SK-N-SH treated with all-trans-retinoic acid at 6 μM for 48 hours (cell line): ENCODE results near the gene KRT1.
"Not testable (repeated sequence)": the region's sequence is repeated elsewhere in the genome, so short reads cannot be mapped to it uniquely, and the experiment has no call there.

Source experiments
- ATAC-seq: fragments of 200-7000 bp; cut with Tn5 transposase; 3 replicates; pipeline ENCODE4 v1.9.1; 2020; ENCODE audit warnings: mild to moderate bottlenecking, moderate library complexity
- ARNTL ChIP-seq: fragments of 450-650 bp; formaldehyde crosslinking; IDR thresholded peaks from 2 replicates; pipeline ENCODE4 v1.5.0; 2020; ENCODE audit warnings: low read depth, mild to moderate bottlenecking, moderate library complexity, borderline replicate concordance
- BACH2 ChIP-seq: fragments of 250-450 bp; sonication (Bioruptor Pico); IDR thresholded peaks from 2 replicates; pipeline ENCODE4 v1.9.0; 2021; ENCODE audit warnings: mild to moderate bottlenecking, borderline replicate concordance
- CREB5 ChIP-seq: fragments of 250-450 bp; sonication (Bioruptor Pico); IDR thresholded peaks from 2 replicates; pipeline ENCODE4 v1.5.1; 2020; ENCODE audit warnings: low read depth, mild to moderate bottlenecking, moderate library complexity
- CSDC2 ChIP-seq: fragments of 250-450 bp; sonication (Bioruptor Pico); IDR thresholded peaks from 2 replicates; pipeline ENCODE4 v1.5.0; 2020; ENCODE audit warnings: mild to moderate bottlenecking, moderate library complexity
- ESRRG ChIP-seq: fragments of 250-450 bp; sonication (Bioruptor Pico); IDR thresholded peaks from 2 replicates; pipeline ENCODE4 v1.6.1; 2021; ENCODE audit warnings: mild to moderate bottlenecking
- GLIS3 ChIP-seq: fragments of 250-450 bp; sonication (Bioruptor Pico); IDR thresholded peaks from 2 replicates; pipeline ENCODE4 v1.5.0; 2020; ENCODE audit warnings: mild to moderate bottlenecking, moderate library complexity
- OSR1 ChIP-seq: fragments of 250-450 bp; sonication (Bioruptor Pico); IDR thresholded peaks from 2 replicates; pipeline ENCODE4 v1.8.0; 2022; ENCODE audit warnings: moderate library complexity, mild to moderate bottlenecking, inconsistent platforms
- PPARA ChIP-seq: fragments of 250-450 bp; sonication (Bioruptor Pico); IDR thresholded peaks from 2 replicates; pipeline ENCODE4 v1.5.0; 2020; ENCODE audit warnings: mild to moderate bottlenecking, borderline replicate concordance
- RARB ChIP-seq: fragments of 250-450 bp; sonication (Bioruptor Pico); IDR thresholded peaks from 2 replicates; pipeline ENCODE4 v1.8.0; 2021; ENCODE audit warnings: mild to moderate bottlenecking, moderate library complexity
- SNAI2 ChIP-seq: fragments of 250-450 bp; sonication (Bioruptor Pico); IDR thresholded peaks from 2 replicates; pipeline ENCODE4 v1.5.0; 2020; ENCODE audit warnings: mild to moderate bottlenecking, moderate library complexity
- TCF4 ChIP-seq: fragments of 250-450 bp; sonication (Bioruptor Pico); IDR thresholded peaks from 2 replicates; pipeline ENCODE4 v1.8.0; 2021; ENCODE audit warnings: mild to moderate bottlenecking, moderate library complexity, borderline replicate concordance
- TOX ChIP-seq: fragments of 250-450 bp; sonication (Bioruptor Pico); IDR thresholded peaks from 2 replicates; pipeline ENCODE4 v1.8.0; 2021; ENCODE audit warnings: mild to moderate bottlenecking, moderate library complexity, borderline replicate concordance
- ZC3H10 ChIP-seq: fragments of 250-450 bp; sonication (Bioruptor Pico); IDR thresholded peaks from 2 replicates; pipeline ENCODE4 v1.5.1; 2021; ENCODE audit warnings: mild to moderate bottlenecking, moderate library complexity
- ZFP3 ChIP-seq: fragments of 250-450 bp; sonication (Bioruptor Pico); IDR thresholded peaks from 2 replicates; pipeline ENCODE4 v1.5.0; 2020; ENCODE audit warnings: mild to moderate bottlenecking, moderate library complexity
- ZFP30 ChIP-seq: fragments of 450-650 bp; formaldehyde crosslinking; IDR thresholded peaks from 2 replicates; pipeline ENCODE4 v1.5.0; 2022; ENCODE audit warnings: mild to moderate bottlenecking, moderate library complexity
- ZNF565 ChIP-seq: fragments of 450-650 bp; formaldehyde crosslinking; conservative IDR thresholded peaks from 2 replicates; pipeline ENCODE4 v1.5.0; 2020; ENCODE audit warnings: low read depth, mild to moderate bottlenecking, moderate library complexity
- ZNF70 ChIP-seq: fragments of 450-650 bp; formaldehyde crosslinking; IDR thresholded peaks from 2 replicates; pipeline ENCODE4 v1.5.0; 2020; ENCODE audit warnings: mild to moderate bottlenecking, moderate library complexity
- ZNF8 ChIP-seq: fragments of 450-650 bp; formaldehyde crosslinking; IDR thresholded peaks from 2 replicates; pipeline ENCODE4 v1.5.0; 2020; ENCODE audit warnings: mild to moderate bottlenecking, moderate library complexity
- TF ChIP-seq, protein P1 (sequence below): fragments of 250-450 bp; sonication (Bioruptor Pico); IDR thresholded peaks from 2 replicates; pipeline ENCODE4 v1.5.1; 2021; ENCODE audit warnings: mild to moderate bottlenecking, moderate library complexity
- TF ChIP-seq, protein P2 (sequence below): fragments of 250-450 bp; sonication (Bioruptor Pico); IDR thresholded peaks from 2 replicates; pipeline ENCODE4 v1.8.0; 2020; ENCODE audit warnings: mild to moderate bottlenecking, moderate library complexity, borderline replicate concordance
- TF ChIP-seq, protein P3 (sequence below): fragments of 250-450 bp; sonication (Bioruptor Pico); IDR thresholded peaks from 2 replicates; pipeline ENCODE4 v1.8.0; 2021; ENCODE audit warnings: low read depth, mild to moderate bottlenecking, moderate library complexity, borderline replicate concordance

The KRT1 gene

GRCh38 chr12:52714887-52715281 is 34.7 kb upstream of the KRT1 start:
- ATAC-seq = no peak
- no peak for TF ChIP-seq ZFP30 (CRISPR knock-in tag)
- TF ChIP-seq ZNF70 (CRISPR knock-in tag) = no peak
- no peak for TF ChIP-seq TCF4 (CRISPR knock-in tag)
- TF ChIP-seq, protein P1, sequence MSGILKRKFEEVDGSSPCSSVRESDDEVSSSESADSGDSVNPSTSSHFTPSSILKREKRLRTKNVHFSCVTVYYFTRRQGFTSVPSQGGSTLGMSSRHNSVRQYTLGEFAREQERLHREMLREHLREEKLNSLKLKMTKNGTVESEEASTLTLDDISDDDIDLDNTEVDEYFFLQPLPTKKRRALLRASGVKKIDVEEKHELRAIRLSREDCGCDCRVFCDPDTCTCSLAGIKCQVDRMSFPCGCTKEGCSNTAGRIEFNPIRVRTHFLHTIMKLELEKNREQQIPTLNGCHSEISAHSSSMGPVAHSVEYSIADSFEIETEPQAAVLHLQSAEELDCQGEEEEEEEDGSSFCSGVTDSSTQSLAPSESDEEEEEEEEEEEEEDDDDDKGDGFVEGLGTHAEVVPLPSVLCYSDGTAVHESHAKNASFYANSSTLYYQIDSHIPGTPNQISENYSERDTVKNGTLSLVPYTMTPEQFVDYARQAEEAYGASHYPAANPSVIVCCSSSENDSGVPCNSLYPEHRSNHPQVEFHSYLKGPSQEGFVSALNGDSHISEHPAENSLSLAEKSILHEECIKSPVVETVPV (CRISPR knock-in tag) = no peak
- TF ChIP-seq, protein P2, sequence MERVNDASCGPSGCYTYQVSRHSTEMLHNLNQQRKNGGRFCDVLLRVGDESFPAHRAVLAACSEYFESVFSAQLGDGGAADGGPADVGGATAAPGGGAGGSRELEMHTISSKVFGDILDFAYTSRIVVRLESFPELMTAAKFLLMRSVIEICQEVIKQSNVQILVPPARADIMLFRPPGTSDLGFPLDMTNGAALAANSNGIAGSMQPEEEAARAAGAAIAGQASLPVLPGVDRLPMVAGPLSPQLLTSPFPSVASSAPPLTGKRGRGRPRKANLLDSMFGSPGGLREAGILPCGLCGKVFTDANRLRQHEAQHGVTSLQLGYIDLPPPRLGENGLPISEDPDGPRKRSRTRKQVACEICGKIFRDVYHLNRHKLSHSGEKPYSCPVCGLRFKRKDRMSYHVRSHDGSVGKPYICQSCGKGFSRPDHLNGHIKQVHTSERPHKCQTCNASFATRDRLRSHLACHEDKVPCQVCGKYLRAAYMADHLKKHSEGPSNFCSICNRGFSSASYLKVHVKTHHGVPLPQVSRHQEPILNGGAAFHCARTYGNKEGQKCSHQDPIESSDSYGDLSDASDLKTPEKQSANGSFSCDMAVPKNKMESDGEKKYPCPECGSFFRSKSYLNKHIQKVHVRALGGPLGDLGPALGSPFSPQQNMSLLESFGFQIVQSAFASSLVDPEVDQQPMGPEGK (CRISPR knock-in tag) = no peak
- TF ChIP-seq ZFP3 = no peak
- no peak for TF ChIP-seq PPARA (CRISPR knock-in tag)
- TF ChIP-seq BACH2 = no peak

DNA sequence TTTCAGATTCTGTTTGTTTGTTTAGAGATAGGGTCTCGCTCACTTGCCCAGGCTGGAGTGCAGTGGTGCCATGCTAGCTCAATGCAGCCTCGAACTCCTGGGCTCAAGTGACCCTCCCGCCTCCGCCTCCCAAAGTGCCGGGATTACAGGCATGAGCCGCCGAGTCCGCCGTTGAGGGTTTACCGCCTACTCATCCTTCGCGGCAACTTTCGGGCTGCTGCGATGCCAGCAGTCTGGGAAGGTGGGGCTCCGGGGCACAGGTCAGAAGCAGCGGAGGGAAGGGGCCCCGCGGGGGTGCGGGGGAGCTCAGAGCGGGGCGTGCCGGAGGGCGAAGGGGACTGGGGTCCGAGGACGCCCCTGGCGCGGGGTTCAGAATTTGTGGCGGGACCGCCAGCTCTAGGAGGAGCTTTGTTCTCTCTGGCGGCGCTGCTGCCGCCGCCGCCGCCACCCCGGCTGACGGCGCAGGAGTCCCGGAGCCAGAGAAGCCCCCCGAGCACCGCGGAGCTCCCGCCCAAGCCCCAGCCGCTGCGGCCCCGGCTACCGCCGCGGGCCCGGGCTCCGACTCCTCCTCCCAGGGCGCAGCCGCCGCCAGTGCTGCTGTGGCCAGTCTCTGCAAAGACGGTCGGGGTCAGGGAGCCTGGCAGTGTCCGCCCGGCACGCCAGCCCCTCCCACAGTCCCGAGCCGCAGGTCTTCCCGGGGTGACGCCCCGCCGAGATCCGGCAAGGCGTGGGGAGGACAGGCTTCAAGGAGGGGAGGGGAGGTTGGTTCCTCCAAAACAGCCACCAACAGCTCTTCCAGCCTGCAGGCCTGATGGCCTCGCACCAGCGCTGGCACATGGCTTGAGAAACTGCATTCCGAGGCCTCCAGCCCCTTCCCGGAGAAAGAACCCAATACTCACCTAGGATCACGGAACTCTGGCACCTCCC is 34.0 kb upstream of the KRT1 start:
- ATAC-seq = no peak
- TF ChIP-seq ESRRG (no peak), CREB5 (no peak), ARNTL (no peak), PPARA (CRISPR knock-in tag) (no peak), BACH2 (no peak), TCF4 (CRISPR knock-in tag) (no peak), ZNF565 (CRISPR knock-in tag) (no peak), SNAI2 (no peak), GLIS3 (CRISPR knock-in tag) (no peak), ZFP3 (no peak), ZFP30 (CRISPR knock-in tag) (no peak), ZC3H10 (CRISPR knock-in tag) (no peak), ZNF8 (no peak)
- TF ChIP-seq, protein P2 (CRISPR knock-in tag) = no peak

DNA sequence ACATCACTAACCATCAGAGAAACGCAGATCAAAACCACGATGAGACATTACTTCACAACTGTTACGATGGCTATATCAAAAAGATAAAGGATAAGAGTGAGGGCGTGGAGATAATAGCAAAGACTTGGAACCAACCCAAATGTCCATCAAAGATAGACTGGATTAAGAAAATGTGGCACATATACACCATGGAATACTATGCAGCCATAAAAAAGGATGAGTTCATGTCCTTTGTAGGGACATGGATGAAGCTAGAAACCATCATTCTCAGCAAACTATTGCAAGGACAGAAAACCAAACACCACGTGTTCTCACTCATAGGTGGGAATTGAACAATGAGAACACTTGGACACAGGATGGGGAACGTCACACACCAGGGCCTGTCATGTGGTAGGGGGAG is 31.9 kb upstream of the KRT1 start:
- ATAC-seq = not testable (repeated sequence)

- ATAC-seq = no peak
- TF ChIP-seq OSR1 (CRISPR knock-in tag) (no peak), CSDC2 (CRISPR knock-in tag) (no peak), ZNF70 (CRISPR knock-in tag) (no peak), ESRRG (no peak), ZNF8 (no peak), ZC3H10 (CRISPR knock-in tag) (no peak), PPARA (CRISPR knock-in tag) (no peak), ZFP30 (CRISPR knock-in tag) (no peak), RARB (CRISPR knock-in tag) (no peak), CREB5 (no peak), TOX (CRISPR knock-in tag) (no peak)
- TF ChIP-seq, protein P1 (CRISPR knock-in tag) = no peak
- TF ChIP-seq, protein P3, sequence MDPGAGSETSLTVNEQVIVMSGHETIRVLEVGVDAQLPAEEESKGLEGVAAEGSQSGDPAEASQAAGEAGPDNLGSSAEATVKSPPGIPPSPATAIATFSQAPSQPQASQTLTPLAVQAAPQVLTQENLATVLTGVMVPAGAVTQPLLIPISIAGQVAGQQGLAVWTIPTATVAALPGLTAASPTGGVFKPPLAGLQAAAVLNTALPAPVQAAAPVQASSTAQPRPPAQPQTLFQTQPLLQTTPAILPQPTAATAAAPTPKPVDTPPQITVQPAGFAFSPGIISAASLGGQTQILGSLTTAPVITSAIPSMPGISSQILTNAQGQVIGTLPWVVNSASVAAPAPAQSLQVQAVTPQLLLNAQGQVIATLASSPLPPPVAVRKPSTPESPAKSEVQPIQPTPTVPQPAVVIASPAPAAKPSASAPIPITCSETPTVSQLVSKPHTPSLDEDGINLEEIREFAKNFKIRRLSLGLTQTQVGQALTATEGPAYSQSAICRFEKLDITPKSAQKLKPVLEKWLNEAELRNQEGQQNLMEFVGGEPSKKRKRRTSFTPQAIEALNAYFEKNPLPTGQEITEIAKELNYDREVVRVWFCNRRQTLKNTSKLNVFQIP = no peak
Measured at GRCh38 chr12:52710730-52711129, 30.5 kb upstream of the KRT1 start.
